Ishikawa (cell line): Measurements from ENCODE around the gene ALPL.

ENCODE experiments used
- CEBPB ChIP-seq: IDR thresholded peaks from 2 replicates; pipeline ENCODE4 v1.6.1; 2012
- CREB1 ChIP-seq: IDR thresholded peaks from 2 replicates; pipeline ENCODE4 v1.6.1; 2012; ENCODE audit warnings: low read depth
- EGR1 ChIP-seq: IDR thresholded peaks from 2 replicates; pipeline ENCODE4 v1.6.1; 2012
- EP300 ChIP-seq: IDR thresholded peaks from 2 replicates; pipeline ENCODE4 v1.6.1; 2012; ENCODE audit warnings: borderline replicate concordance
- FOXM1 ChIP-seq: IDR thresholded peaks from 2 replicates; pipeline ENCODE4 v1.6.1; 2012; ENCODE audit warnings: low read depth, borderline replicate concordance
- NFIC ChIP-seq: IDR thresholded peaks from 2 replicates; pipeline ENCODE4 v1.6.1; 2012
- RAD21 ChIP-seq: IDR thresholded peaks from 2 replicates; pipeline ENCODE4 v1.6.1; 2012; ENCODE audit warnings: low read depth
- TAF1 ChIP-seq: IDR thresholded peaks from 2 replicates; pipeline ENCODE4 v1.6.1; 2012; ENCODE audit warnings: low read depth, mild to moderate bottlenecking
- TCF12 ChIP-seq: IDR thresholded peaks from 2 replicates; pipeline ENCODE4 v1.6.1; 2012; ENCODE audit warnings: low read depth
- TEAD4 ChIP-seq: IDR thresholded peaks from 2 replicates; pipeline ENCODE4 v1.6.1; 2012
- YY1 ChIP-seq: IDR thresholded peaks from 2 replicates; pipeline ENCODE4 v1.6.1; 2012; ENCODE audit warnings: low read depth
- ZBTB7A ChIP-seq: IDR thresholded peaks from 2 replicates; pipeline ENCODE4 v1.6.1; 2012; ENCODE audit warnings: low read depth
- TF ChIP-seq, protein P1 (sequence below): IDR thresholded peaks from 2 replicates; pipeline ENCODE4 v1.6.1; 2012
- TF ChIP-seq, protein P2 (sequence below): IDR thresholded peaks from 2 replicates; pipeline ENCODE4 v1.6.1; 2012; ENCODE audit warnings: low read depth, mild to moderate bottlenecking
- TF ChIP-seq, protein P3 (sequence below): IDR thresholded peaks from 2 replicates; pipeline ENCODE4 v1.6.1; 2012

ALPL gene

DNA sequence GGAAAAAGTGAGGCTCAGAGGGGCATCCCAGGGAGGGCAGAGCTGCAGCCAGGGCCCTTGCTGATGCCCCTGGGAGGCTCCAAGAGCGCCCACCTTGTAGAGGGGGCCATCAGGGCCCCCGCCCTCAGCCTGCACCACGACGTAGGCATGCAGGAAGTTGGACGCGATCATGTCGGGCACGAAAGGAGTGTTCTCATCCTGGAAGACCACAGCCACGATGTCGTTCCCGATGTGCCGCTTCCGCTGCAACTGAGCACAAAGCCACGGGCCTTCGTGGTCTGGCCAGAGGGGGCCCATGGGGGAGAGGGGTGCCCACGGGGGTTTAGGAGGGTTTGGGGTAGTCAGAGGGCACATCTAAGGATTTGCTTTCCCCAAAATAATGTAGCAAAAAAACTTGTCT, 100.8 kb downstream of the ALPL start:
- TF ChIP-seq TAF1, result no peak
- TF ChIP-seq YY1, result no peak
- no peak for TF ChIP-seq EP300
- no peak for TF ChIP-seq TCF12
- TF ChIP-seq NFIC, result no peak
- TF ChIP-seq RAD21, result no peak

DNA sequence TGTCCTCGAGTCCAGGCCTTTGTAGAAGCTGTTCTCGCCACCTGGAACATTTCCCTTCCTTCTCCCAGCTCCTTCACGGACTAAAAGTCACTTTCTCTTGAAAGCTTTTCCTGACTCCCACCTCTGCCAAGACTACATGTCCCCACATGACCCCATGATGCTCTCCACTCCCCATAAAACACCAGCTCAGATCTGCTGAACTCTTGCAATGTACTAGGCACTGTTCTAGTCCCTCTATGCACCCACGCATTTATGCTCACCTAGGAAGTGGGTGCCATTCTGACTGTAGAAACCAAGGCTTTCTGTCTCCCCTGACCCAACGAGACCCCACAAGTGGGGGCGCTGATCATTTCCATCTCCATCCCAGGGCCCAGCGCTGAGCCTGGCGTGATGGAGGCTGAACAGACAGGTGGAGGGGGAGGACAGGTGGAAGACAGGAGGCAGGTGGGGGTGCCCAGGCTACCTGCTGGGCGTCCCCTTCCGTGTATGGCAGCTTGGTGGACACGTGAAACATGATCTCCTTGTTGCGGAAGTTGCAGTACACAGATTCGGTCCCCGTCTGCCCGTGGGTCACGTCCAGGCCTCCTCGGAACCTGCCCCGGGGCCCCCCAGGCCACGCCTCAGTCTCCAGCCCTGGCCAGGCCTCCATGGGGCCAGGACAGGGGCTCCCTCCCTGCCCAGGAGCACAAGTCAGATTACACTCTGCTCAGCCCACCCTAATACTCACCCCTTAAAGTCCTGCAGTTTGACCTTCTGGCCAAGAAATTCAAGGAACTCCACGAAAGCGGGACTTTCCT, 102.0 kb downstream of the ALPL start:
- TF ChIP-seq RAD21 (no peak), TEAD4 (no peak), TCF12 (no peak), EGR1 (no peak), ZBTB7A (no peak), YY1 (no peak), EP300 (no peak)
- TF ChIP-seq, protein P1, sequence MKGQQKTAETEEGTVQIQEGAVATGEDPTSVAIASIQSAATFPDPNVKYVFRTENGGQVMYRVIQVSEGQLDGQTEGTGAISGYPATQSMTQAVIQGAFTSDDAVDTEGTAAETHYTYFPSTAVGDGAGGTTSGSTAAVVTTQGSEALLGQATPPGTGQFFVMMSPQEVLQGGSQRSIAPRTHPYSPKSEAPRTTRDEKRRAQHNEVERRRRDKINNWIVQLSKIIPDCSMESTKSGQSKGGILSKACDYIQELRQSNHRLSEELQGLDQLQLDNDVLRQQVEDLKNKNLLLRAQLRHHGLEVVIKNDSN, result no peak
- TF ChIP-seq, protein P2, sequence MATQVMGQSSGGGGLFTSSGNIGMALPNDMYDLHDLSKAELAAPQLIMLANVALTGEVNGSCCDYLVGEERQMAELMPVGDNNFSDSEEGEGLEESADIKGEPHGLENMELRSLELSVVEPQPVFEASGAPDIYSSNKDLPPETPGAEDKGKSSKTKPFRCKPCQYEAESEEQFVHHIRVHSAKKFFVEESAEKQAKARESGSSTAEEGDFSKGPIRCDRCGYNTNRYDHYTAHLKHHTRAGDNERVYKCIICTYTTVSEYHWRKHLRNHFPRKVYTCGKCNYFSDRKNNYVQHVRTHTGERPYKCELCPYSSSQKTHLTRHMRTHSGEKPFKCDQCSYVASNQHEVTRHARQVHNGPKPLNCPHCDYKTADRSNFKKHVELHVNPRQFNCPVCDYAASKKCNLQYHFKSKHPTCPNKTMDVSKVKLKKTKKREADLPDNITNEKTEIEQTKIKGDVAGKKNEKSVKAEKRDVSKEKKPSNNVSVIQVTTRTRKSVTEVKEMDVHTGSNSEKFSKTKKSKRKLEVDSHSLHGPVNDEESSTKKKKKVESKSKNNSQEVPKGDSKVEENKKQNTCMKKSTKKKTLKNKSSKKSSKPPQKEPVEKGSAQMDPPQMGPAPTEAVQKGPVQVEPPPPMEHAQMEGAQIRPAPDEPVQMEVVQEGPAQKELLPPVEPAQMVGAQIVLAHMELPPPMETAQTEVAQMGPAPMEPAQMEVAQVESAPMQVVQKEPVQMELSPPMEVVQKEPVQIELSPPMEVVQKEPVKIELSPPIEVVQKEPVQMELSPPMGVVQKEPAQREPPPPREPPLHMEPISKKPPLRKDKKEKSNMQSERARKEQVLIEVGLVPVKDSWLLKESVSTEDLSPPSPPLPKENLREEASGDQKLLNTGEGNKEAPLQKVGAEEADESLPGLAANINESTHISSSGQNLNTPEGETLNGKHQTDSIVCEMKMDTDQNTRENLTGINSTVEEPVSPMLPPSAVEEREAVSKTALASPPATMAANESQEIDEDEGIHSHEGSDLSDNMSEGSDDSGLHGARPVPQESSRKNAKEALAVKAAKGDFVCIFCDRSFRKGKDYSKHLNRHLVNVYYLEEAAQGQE, result no peak

DNA sequence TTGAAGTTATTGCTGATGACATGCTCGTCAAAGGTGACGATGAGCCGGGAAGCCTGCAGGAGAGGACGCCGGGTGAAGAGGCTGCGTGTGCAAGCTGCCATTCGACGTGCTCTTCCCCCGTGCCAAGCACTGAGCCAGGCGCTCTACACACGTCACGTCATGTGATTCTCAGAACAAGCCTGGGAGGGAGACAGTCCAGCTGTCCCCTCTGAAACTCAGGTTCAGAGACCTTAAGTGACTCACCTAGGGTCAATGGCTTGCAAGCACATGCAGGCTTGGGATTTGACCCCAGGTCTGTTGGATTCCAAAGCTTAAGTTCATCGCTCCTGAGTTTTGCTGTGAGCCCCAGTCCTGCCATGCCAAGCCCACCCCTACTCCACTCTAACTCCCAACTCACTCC, 102.8 kb downstream of the ALPL start:
- no peak for TF ChIP-seq CREB1
- TF ChIP-seq RAD21, result no peak

DNA sequence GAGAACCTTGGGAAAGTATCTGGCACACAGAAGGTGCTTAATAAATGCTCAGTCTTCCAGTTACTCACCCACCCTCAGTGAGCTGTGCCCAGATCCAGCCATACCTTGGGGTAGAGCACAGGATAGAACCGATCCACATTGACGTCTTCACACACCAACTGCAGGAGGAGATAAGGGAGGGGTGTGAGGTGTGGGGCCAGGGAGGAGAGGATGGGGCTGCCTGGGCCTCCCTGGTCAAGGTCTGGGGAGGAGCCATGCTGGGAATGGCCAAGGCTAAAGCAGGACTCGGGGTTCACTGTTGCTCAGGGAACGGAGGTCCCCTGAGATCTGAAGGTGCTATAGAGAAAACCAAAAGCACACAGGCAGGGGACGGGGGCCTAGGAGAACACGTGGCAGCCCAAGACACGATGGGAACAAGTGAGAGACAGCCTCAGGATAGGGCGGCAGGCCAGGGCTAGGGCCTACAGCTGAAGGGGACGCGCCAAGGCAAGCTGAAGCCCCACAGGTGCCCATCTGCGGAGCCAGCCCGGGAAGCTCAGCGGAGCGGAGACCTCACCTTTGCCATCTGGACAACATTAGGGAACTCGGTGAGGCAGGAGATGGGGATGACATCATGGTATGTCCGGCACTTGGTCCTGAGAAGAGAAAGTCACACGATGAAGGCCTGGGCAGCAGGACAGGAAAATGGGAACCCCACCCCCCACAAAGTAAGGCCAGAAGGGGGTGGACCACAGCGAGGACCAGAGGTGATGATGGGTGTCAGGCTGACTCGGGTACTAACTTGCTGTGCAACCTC, 104.0 kb downstream of the ALPL start:
- TF ChIP-seq TEAD4 (no peak), CREB1 (no peak), ZBTB7A (no peak), TCF12 (no peak), TAF1 (no peak), FOXM1 (no peak), EP300 (no peak), RAD21 (no peak), EGR1 (no peak), YY1 (no peak)
- TF ChIP-seq, protein P3, sequence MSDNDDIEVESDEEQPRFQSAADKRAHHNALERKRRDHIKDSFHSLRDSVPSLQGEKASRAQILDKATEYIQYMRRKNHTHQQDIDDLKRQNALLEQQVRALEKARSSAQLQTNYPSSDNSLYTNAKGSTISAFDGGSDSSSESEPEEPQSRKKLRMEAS, result no peak
- TF ChIP-seq, protein P2, result no peak

DNA sequence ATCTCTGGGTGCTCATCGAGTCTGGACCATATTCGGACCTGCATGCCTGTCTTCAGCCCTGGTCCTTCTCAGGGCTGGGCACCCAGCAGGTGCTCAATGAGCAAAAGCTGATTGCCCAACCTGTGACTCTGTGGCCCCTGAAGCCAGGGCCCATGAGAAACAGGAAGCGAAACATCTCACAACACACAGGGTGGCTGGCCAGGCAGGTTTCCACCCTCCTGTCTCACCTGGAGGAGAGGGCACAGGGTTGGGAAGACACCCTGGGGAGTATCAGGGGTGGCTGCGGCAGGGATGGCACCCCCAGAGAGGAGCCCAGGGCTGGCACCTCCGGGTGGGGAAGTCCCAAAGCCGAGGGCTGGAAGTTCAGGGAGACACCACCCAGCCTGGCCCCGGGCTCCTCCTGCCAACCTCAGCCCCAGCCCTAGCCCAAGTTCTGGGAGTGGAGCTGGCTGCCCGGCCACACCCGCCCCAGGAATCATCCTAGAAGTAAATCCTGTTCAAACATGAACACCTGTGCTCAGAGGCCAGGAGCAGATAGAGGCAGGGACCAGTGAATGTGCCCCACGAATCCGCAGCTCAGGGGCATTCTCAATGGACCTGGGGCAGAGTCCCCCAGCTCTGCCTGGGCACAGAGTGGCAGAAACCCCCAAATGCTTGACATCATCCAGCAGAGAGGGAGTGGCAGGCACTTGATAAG, 105.3 kb downstream of the ALPL start:
- TF ChIP-seq, protein P3, result no peak

DNA sequence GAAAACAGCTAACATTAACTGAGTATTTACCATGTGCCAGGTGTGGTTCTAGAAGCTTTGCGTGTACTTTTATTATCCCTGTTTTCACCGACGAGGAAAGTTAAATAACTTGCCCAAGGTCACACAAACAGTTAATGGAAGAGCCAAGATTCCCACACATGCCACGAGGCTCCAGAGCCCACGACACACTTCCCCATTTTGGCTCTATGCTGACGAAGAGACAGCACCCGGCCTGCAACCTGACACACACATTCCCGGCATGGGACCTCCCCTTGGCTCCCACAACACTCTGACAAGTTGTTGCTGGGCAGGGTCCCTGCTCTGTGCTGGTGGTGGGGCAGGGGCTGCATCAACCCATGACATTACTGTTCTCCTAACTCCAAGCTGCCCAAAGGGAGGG, 107.1 kb downstream of the ALPL start:
- TF ChIP-seq CEBPB (no peak), EGR1 (no peak), YY1 (no peak), TEAD4 (no peak), ZBTB7A (no peak), FOXM1 (no peak), CREB1 (no peak), RAD21 (no peak), EP300 (no peak), NFIC (no peak), TCF12 (no peak), TAF1 (no peak)
- TF ChIP-seq, protein P3, result no peak
- TF ChIP-seq, protein P1, result no peak
- TF ChIP-seq, protein P2, result no peak
